Activated CD8-positive, alpha-beta memory T cell treated with anti-CD3 and anti-CD28 coated beads, Interleukin-2, amount 10 ng/mL, durations not matched to agents 7 days and 5 days (primary cell): ENCODE data around the gene BRCA2. TPM values are rescaled to one million over a fixed set of nuclear protein-coding genes. Genes with fewer than 3 reads are reported as not detected.

Experiments used
- ATAC-seq: fragments of 150-1000 bp; cut with Tn5 transposase; one replicate; pipeline ENCODE4 v1.10.0; 2021; ENCODE audit warnings: moderate library complexity
- CTCF ChIA-PET: fragments of 350-600 bp; sonication (Branson Sonifier 250); formaldehyde crosslinking; loops from one replicate; lab custom pipeline; 2021; ENCODE audit warnings: antibody characterized with exemption; lab: Charles Lee
- DNase-seq: peaks from one replicate; pipeline ENCODE4 v3.0.0-alpha.2; 2020
- H3K27ac Mint-ChIP-seq: one replicate; pipeline ENCODE4 v1.8.0; 2021; ENCODE audit warnings: mild to moderate bottlenecking, mixed read lengths
- H3K27me3 Mint-ChIP-seq: one replicate; pipeline ENCODE4 v1.8.0; 2021; ENCODE audit warnings: mixed read lengths
- H3K36me3 Mint-ChIP-seq: one replicate; pipeline ENCODE4 v1.8.0; 2021; ENCODE audit warnings: mild to moderate bottlenecking, mixed read lengths
- H3K4me1 Mint-ChIP-seq: one replicate; pipeline ENCODE4 v1.8.0; 2021; ENCODE audit warnings: mixed read lengths
- H3K4me3 Mint-ChIP-seq: one replicate; pipeline ENCODE4 v1.8.0; 2021; ENCODE audit warnings: mild to moderate bottlenecking, moderate library complexity, mixed read lengths
- H3K9me3 Mint-ChIP-seq: one replicate; pipeline ENCODE4 v1.8.0; 2022; ENCODE audit warnings: low read depth, mixed read lengths
- total RNA-seq, 2 experiments: library from RNA; stranded (reverse); gene quantifications; one replicate each; pipeline ENCODE4 v1.2.3, GENCODE V29; 2021

BRCA2 gene, protein sequence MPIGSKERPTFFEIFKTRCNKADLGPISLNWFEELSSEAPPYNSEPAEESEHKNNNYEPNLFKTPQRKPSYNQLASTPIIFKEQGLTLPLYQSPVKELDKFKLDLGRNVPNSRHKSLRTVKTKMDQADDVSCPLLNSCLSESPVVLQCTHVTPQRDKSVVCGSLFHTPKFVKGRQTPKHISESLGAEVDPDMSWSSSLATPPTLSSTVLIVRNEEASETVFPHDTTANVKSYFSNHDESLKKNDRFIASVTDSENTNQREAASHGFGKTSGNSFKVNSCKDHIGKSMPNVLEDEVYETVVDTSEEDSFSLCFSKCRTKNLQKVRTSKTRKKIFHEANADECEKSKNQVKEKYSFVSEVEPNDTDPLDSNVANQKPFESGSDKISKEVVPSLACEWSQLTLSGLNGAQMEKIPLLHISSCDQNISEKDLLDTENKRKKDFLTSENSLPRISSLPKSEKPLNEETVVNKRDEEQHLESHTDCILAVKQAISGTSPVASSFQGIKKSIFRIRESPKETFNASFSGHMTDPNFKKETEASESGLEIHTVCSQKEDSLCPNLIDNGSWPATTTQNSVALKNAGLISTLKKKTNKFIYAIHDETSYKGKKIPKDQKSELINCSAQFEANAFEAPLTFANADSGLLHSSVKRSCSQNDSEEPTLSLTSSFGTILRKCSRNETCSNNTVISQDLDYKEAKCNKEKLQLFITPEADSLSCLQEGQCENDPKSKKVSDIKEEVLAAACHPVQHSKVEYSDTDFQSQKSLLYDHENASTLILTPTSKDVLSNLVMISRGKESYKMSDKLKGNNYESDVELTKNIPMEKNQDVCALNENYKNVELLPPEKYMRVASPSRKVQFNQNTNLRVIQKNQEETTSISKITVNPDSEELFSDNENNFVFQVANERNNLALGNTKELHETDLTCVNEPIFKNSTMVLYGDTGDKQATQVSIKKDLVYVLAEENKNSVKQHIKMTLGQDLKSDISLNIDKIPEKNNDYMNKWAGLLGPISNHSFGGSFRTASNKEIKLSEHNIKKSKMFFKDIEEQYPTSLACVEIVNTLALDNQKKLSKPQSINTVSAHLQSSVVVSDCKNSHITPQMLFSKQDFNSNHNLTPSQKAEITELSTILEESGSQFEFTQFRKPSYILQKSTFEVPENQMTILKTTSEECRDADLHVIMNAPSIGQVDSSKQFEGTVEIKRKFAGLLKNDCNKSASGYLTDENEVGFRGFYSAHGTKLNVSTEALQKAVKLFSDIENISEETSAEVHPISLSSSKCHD (N-terminal part only)
- total RNA-seq, result 10 to 100 TPM; 25.1 to 37.8 TPM

- peak within 1 kb of the TSS; percentile 93 for H3K4me3 Mint-ChIP-seq
- H3K27ac Mint-ChIP-seq, result peak within 1 kb of the TSS; percentile 100
- H3K27me3 Mint-ChIP-seq, result no peaks in the 10 kb centered on the region
- DNase-seq, result peak; percentile 95
- H3K4me1 Mint-ChIP-seq, result peaks cover 42% of the 10 kb centered on the region
- CTCF ChIA-PET, result interaction anchor here (0.7 to 2.4 kb wide), 13 partner anchors 9 to 1503 kb away, joined by 3 to 9 read pairs (median 4); partner anchors contain the start of genes PDS5B and RFC3
- ATAC-seq, result peak; percentile 95
- peaks cover 26% of the 10 kb centered on the region for H3K36me3 Mint-ChIP-seq
- H3K9me3 Mint-ChIP-seq, result no peaks in the 10 kb centered on the region
These were observed at the start of gene BRCA2, which contains the start of gene ZAR1L for GRCh38 chr13:32315238-32316027. TSS of gene BRCA2 (plus strand) at chr13:32315508. CDS start at chr13:32316461, 953 bp downstream. TSS of gene ZAR1L (minus strand) at chr13:32315363. CDS start at chr13:32311925, 3,438 bp downstream.

DNA sequence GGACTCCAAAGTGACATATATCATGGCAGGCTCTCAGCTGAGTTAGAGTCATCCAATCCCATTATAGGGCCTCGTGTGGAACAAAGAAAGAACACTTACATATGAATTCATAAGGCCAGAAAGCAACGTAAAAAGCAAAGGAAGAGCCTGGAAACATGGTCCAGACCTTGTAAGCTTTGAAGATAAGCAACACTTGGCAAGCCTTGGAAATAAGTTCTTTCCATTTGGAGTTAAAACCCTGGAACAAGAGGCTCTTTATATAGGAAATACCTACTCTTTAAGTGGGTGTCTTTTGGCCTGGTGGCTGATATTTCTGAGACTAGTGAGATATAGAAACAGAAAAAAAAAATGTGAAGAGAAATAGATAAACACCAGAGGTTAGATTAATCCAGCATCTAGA is 49.6 kb upstream of the BRCA2 start:
- no peaks in the 10 kb centered on the region for H3K4me1 Mint-ChIP-seq
- H3K9me3 Mint-ChIP-seq, result no peaks in the 10 kb centered on the region
- no peak overlapping the region for H3K4me3 Mint-ChIP-seq
- no peak for ATAC-seq
- DNase-seq, result no peak
- CTCF ChIA-PET, result interaction anchor here (1.1 kb wide), 1 partner anchor 41 kb away, joined by 3 read pairs; no protein-coding TSS in a partner anchor
- H3K36me3 Mint-ChIP-seq, result no peaks in the 10 kb centered on the region
- no peaks in the 10 kb centered on the region for H3K27me3 Mint-ChIP-seq
- H3K27ac Mint-ChIP-seq, result no peak overlapping the region

DNA sequence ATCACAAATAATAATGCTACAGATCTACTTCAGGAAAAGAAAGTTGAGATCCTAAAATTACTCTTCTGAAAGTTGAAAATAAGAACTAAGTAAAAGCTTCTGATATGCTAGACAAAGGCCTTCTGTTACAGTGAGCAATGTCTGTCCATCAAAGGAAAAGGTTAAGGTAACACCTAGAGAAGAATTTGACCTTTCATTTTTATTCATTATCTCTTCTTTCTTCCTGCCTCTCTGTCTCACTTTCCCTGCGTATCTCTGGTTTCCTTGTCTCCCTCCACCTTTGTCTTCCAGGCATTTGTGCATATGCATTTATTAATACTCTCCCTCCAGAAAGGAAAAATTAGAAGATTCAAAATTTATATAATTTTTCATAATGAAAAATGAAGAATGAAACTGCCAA is 49.2 kb upstream of the BRCA2 start:
- ATAC-seq (no peak), DNase-seq (no peak)
- Mint-ChIP-seq H3K36me3 (no peaks in the 10 kb centered on the region), H3K27ac (no peak overlapping the region), H3K9me3 (no peaks in the 10 kb centered on the region), H3K27me3 (no peaks in the 10 kb centered on the region), H3K4me1 (no peaks in the 10 kb centered on the region), H3K4me3 (no peak overlapping the region)
- CTCF ChIA-PET, result interaction anchor here (1.1 kb wide), 1 partner anchor 40 kb away, joined by 3 read pairs; no protein-coding TSS in a partner anchor

DNA sequence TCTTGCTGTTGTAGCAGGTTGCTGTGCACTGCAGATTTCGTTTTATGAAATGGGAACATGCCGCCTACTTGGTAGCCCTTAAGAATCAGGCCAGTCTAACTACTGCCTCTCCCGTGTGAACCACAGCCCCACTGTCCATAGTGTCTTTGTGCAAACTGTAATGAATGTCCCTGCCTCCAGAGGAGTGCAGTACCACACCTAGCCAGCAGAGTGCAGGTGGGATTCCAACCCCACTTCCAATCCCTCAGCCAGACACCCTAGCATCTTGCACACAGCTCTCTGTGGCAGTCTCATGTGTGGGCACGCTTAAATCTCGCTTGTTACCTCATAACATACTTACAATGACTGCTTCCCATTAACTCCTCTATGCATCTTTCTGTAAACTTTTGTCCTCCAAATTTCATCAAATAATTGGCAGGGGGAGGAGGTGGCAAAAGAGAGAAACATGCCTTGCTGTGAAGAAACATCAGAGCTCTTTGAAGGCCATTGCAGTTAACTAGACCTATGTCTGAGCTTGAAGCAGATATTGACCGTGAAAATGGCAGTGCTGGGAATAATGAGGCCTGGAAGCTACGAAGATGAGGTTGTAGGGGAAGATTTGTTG is 47.4 kb upstream of the BRCA2 start:
- Mint-ChIP-seq H3K9me3 (no peaks in the 10 kb centered on the region), H3K36me3 (no peaks in the 10 kb centered on the region), H3K4me1 (peaks cover 5% of the 10 kb centered on the region), H3K4me3 (no peak overlapping the region), H3K27ac (no peak overlapping the region), H3K27me3 (no peaks in the 10 kb centered on the region)
- CTCF ChIA-PET, result interaction anchor here (0.9 to 2.0 kb wide), 11 partner anchors 9 to 540 kb away, joined by 3 to 8 read pairs (median 3); partner anchors contain the start of genes BRCA2 and ZAR1L
- DNase-seq (peak; percentile 70), ATAC-seq (peak; percentile 96)

DNA sequence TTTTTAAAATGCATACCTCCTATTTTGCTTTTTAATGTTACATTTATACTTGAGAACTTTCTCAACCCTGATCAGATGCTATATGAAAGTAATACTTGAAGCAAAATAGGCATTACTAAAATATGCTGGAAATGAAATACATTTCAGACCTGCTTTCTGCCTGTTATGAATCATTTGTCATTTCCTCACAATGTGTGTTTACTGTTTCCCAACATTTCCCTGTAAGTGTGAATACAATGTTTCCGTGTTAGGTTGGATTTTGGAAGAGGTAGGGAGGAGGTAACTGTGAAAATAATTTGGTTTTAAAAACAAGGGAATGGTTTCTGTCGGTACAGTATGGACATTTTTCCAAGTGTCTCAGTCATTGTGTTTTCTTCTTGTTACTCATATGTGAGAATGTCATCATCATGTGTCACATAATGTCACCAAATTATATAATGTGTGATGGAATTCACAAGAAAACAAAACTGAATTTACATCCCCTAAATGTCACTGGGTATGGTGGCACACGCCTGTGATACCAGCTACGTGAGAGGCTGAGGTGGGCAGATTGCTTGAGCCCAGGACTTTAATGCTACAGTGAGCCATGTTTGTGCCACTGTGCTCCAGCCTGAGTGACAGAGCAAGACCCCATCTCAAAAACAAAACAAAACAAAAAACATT is 43.2 kb upstream of the BRCA2 start:
- no peak overlapping the region for H3K27ac Mint-ChIP-seq

GRCh38 chr13:32277839-32278238 is 37.5 kb upstream of the BRCA2 start:
- no peaks in the 10 kb centered on the region for H3K9me3 Mint-ChIP-seq
- no peak overlapping the region for H3K27ac Mint-ChIP-seq
- ATAC-seq (no peak), DNase-seq (no peak)
- H3K4me1 Mint-ChIP-seq, result peaks cover 2% of the 10 kb centered on the region
- no peak overlapping the region for H3K4me3 Mint-ChIP-seq
- peaks cover 5% of the 10 kb centered on the region for H3K27me3 Mint-ChIP-seq
- CTCF ChIA-PET, result interaction anchor here (1.2 kb wide), 1 partner anchor 9 kb away, joined by 5 read pairs; no protein-coding TSS in a partner anchor
- no peaks in the 10 kb centered on the region for H3K36me3 Mint-ChIP-seq

More for the DNA sequence above, 43.2 kb upstream of the BRCA2 start:
- ATAC-seq, result no peak
- Mint-ChIP-seq H3K4me1 (peaks cover 5% of the 10 kb centered on the region), H3K36me3 (no peaks in the 10 kb centered on the region), H3K4me3 (no peak overlapping the region), H3K9me3 (no peaks in the 10 kb centered on the region), H3K27me3 (no peaks in the 10 kb centered on the region)
- CTCF ChIA-PET, result no interaction called here
- no peak for DNase-seq

DNA sequence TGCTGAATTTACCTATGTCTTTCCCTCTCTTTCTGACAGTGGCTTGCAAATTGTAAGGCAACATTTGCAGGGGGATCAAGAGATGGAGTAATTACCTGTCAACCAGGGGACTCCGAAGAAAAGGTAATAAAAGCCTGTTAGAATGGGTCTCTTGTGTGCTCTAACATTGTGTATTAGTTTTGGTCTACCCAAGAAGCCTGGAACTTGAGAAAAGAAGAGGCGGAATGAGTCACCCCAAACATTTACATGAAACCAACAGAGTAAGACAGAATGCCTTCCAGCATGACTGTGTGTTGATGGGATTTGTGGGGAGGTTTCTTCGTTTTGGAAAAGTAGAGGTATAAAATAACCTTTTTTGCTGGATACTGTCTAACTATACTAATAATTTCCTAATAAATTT is 36.9 kb upstream of the BRCA2 start:
- no peak overlapping the region for H3K4me3 Mint-ChIP-seq
- H3K4me1 Mint-ChIP-seq, result peaks cover 2% of the 10 kb centered on the region
- no peak overlapping the region for H3K27ac Mint-ChIP-seq
- H3K27me3 Mint-ChIP-seq, result peaks cover 8% of the 10 kb centered on the region
- no peak for ATAC-seq
- H3K36me3 Mint-ChIP-seq, result no peaks in the 10 kb centered on the region
- no peak for DNase-seq
- CTCF ChIA-PET, result no interaction called here
- no peaks in the 10 kb centered on the region for H3K9me3 Mint-ChIP-seq

DNA sequence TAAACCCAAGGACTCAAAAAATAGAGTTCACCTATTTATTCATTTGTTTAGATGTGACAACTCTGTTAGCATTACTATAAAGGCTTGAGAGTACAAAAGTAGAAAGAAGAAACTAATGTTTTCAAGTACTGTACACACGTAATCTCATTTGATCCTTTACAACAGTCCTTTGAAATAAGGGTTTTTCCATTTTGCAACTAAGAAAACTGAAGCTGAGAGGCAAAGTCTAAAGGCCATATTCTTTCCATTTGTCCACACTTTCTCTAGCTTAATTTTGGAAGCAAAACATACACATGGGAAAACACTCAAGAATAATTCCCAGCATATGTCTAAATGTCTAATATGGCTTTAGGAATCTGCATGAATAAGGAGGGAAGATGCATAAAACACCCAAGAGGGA is 34.2 kb upstream of the BRCA2 start:
- no peaks in the 10 kb centered on the region for H3K9me3 Mint-ChIP-seq
- H3K27me3 Mint-ChIP-seq, result peaks cover 17% of the 10 kb centered on the region
- ATAC-seq (no peak), DNase-seq (no peak)
- CTCF ChIA-PET, result no interaction called here
- H3K4me3 Mint-ChIP-seq, result no peak overlapping the region
- H3K36me3 Mint-ChIP-seq, result no peaks in the 10 kb centered on the region
- peaks cover 2% of the 10 kb centered on the region for H3K4me1 Mint-ChIP-seq
- H3K27ac Mint-ChIP-seq, result no peak overlapping the region

- Mint-ChIP-seq H3K4me3 (no peak overlapping the region), H3K27ac (no peak overlapping the region), H3K27me3 (peaks cover 17% of the 10 kb centered on the region), H3K9me3 (no peaks in the 10 kb centered on the region), H3K36me3 (no peaks in the 10 kb centered on the region), H3K4me1 (peaks cover 2% of the 10 kb centered on the region)
- ATAC-seq (no peak), DNase-seq (no peak)
- CTCF ChIA-PET, result no interaction called here
These were observed 33.1 kb upstream of the BRCA2 start for GRCh38 chr13:32282096-32282711.

DNA sequence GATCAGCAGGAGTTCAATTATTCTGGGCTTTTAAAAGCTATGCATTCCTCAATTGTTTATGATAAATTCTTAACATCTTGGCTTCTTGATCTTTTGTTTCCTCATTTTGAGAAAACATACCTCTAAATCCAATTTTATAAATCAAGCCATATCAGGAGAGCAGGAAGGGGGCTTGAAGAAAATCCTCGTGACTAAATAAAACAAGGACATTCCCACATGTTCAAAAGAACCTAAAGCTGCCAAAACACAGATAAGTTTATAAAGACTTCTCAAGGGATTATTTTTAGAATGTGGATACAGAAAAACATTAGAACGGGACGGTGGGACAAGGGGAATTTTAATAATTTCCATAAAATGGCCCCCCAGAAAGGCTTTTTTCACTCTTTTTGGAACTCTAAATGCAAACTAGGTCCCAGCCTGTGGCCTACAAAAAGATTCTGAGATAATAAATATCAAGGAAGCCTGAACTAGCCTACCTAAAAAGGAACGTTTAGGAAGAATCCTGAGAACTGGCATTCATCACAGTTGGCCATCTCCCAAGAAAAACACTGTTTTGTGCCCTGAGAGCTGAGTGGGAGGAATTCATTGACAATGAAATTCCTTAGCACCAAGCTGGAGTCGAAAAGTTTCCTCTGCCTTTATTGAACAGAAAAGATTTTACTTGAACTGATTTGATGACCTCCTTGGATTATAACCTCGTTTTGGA is 30.2 kb upstream of the BRCA2 start:
- Mint-ChIP-seq H3K27me3 (peaks cover 15% of the 10 kb centered on the region), H3K9me3 (no peaks in the 10 kb centered on the region), H3K27ac (no peak overlapping the region), H3K4me1 (no peaks in the 10 kb centered on the region), H3K4me3 (no peak overlapping the region), H3K36me3 (no peaks in the 10 kb centered on the region)
- CTCF ChIA-PET, result no interaction called here
- DNase-seq, result no peak
- no peak for ATAC-seq

DNA sequence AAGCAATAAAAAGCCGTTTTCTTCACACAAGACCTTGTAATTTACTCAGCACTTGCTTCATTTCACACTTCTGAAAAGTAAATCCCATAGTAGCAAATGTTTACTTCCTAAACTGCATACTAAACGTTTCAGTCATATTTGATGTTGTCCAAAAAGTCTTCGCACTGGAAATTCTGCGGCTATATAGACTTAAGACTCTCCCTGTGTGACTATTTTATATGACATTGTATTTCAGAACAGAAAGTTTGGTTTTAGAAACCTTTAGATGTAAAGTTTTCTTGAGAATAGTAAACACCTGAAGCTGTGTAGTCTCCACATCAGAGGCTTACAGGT is 29.7 kb upstream of the BRCA2 start:
- Mint-ChIP-seq H3K27me3 (peaks cover 15% of the 10 kb centered on the region), H3K36me3 (no peaks in the 10 kb centered on the region), H3K4me1 (no peaks in the 10 kb centered on the region), H3K9me3 (no peaks in the 10 kb centered on the region), H3K4me3 (no peak overlapping the region), H3K27ac (no peak overlapping the region)
- no peak for DNase-seq
- CTCF ChIA-PET, result no interaction called here
- ATAC-seq, result no peak
